NCI-H82 treated with DMSO at 0.1 percent for 48 hours (cell line): ENCODE data around the gene ZNF831.

Source experiments
- DNase-seq: peaks from one replicate; lab custom pipeline; 2025; ENCODE audit not compliant: unreplicated experiment; lab: John Stamatoyannopoulos, UW

Gene ZNF831

DNA sequence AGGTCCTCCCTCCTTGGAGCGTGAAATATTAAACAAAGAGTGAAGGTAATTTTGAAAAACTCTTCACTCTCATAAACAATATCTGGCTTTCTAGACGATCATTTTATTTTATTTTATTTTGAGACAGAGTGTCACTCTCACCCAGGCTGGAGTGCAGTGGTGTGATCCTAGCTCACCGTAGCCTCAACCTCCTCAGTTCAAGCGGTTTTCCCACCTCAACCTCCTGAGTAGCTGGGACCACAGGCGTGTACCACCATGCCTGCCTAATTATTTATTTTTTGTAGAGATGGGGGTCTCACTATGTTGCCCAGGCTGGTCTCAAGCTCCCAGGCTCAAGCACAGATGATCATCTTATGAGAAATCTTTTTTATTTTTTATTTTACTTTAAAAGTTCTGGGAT lies 16.4 kb downstream of the ZNF831 start:
- no peak for DNase-seq

DNA sequence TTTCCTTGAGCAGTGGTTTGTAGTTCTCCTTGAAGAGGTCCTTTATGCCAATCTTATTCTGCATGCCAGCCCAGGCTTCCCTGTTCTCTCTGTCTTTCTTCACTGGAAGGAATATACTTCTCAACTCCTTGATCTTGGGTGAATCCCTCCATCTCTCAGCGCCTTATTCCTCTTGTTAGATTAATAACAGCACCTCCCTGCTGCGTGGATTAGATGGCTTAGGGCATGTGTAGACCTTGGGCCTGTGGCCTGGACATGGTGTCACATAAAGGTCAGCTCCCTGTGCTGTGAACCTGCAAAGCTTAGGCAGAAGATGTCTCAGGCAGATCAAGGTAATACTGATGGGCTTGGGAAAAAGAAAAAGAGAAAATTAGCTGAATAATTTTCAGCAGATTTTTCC lies 18.3 kb downstream of the ZNF831 start:
- DNase-seq, result no peak

DNA sequence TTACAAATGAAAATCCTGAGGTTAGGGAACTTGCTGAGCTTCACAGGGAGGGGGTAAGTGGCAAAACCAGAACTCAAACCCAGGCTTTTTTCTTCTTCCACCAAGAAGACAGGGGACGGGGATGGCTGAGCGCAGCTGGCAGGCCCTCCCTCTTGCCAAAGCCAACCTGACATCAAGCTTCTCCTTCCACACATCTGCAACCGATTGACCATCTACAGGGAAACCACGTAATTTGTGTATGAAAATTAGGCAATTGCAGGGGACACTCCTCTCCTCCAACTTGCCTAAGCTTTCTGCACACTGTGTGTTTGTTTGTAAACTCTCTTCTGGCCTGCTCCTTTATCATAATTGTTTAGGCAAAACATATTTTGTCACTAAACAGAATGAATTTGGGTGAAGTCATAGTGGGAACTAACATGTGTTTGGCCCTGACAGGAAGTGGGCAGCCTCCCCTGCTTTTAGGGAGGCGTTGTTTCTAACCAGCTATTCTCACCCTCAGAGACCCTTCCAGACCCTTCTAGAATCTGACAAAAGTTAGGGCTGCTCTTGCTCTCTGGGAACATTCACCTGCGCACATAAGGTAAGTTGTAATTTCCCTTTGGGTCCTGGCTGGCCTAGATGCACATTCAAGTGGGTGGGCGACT lies 18.9 kb downstream of the ZNF831 start:
- no peak for DNase-seq

GRCh38 chr20:59183751-59184150 lies 20.1 kb downstream of the ZNF831 start:
- DNase-seq, result no peak

GRCh38 chr20:59184880-59185447 lies 21.3 kb downstream of the ZNF831 start:
- no peak for DNase-seq

DNA sequence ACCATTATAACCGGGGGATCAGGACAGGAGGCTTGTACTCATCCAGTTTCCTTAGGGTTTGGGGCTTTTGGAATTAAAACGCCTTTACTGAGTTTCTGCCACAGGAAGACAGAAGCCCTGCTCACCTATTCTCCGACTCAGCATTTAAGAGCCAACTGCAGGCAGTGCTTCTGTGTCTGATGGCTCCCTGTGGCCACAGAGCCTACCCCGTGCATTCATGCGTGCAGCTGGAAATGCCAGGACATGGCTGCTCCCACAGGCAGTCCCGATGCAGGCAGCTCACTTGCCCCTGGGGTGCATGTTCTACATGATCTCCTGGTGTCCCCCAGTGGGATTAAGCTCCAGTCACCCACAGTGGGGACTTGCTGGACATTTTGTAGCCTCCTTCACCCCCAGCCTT lies 22.2 kb downstream of the ZNF831 start:
- DNase-seq, result no peak

GRCh38 chr20:59190466-59190865 lies 26.8 kb downstream of the ZNF831 start:
- DNase-seq, result no peak

DNA sequence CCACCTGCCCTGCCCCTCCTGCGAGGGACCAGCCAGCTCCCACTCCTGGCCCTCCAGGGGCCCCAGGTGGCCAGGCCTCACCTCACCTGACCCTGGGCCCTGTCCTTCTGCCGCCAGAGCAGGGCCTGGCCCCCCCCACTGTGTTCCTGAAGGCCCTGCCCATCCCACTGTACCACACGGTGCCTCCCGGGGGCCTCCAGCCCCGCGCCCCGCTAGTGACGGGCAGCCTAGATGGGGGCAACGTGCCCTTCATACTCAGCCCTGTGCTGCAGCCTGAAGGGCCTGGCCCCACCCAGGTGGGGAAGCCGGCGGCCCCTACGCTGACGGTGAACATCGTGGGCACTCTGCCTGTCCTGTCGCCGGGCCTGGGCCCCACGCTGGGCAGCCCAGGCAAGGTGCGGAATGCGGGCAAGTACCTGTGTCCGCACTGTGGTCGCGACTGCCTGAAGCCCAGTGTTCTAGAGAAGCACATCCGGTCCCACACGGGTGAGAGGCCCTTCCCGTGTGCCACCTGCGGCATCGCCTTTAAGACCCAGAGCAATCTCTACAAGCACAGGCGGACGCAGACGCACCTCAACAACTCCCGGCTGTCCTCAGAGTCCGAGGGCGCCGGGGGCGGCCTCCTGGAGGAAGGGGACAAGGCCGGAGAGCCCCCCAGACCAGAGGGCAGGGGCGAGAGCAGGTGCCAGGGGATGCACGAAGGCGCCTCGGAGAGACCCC lies 27.6 kb downstream of the ZNF831 start:
- no peak for DNase-seq

DNA sequence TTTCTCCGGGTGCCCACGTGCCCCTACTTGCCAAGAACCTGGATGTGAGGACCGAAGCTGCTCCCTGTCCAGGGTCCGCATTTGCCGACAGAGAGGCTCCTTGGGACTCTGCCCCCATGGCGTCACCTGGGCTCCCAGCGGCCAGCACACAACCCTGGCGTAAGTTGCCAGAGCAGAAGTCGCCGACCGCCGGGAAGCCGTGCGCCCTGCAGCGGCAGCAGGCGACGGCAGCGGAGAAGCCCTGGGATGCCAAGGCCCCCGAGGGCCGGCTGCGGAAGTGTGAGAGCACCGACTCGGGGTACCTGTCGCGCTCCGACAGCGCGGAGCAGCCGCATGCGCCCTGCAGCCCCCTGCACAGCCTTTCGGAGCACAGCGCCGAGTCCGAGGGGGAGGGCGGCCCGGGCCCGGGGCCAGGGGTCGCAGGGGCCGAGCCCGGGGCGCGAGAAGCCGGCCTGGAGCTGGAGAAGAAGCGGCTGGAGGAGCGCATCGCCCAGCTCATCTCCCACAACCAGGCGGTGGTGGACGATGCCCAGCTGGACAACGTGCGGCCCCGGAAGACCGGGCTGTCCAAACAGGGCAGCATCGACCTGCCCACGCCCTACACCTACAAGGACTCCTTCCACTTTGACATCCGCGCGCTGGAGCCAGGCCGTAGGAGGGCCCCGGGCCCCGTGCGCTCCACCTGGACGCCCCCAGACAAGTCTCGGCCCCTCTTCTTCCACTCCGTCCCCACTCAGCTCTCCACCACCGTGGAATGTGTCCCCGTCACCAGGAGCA lies 28.3 kb downstream of the ZNF831 start:
- no peak for DNase-seq

GRCh38 chr20:59192533-59192896 lies 28.9 kb downstream of the ZNF831 start:
- DNase-seq, result no peak

GRCh38 chr20:59193325-59193724 lies 29.7 kb downstream of the ZNF831 start:
- DNase-seq, result no peak

GRCh38 chr20:59194023-59194935 lies 30.7 kb downstream of the ZNF831 start:
- DNase-seq, result no peak

- DNase-seq, result no peak
Observed at GRCh38 chr20:59195316-59195993, 31.8 kb downstream of the ZNF831 start.

- DNase-seq, result no peak
Observed at GRCh38 chr20:59204165-59204894, 40.7 kb downstream of the ZNF831 start.

- no peak for DNase-seq
Observed at GRCh38 chr20:59205044-59205443, 41.4 kb downstream of the ZNF831 start.

- DNase-seq, result no peak
Observed at GRCh38 chr20:59207235-59207634, 43.6 kb downstream of the ZNF831 start.

GRCh38 chr20:59207742-59208357 lies 44.2 kb downstream of the ZNF831 start:
- DNase-seq, result no peak

DNA sequence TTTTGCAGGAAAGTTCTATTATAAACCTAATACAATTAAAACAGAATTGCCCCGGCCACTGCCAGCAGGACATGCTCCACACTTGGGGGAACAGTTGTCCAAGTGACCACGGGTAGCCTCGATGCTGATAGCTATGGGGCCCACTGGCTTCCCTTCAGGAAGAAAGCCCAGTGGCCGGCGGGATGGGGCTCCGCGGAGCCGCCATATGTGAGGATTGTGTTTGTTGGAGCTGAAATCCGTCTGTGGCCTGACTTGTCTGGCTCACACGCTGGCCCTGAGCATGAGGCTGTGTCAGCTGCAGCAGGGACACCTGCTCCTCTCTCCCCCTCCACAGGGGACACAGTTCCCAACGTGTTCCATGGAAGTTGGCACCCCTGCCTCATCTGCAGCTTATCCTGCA lies 46.6 kb downstream of the ZNF831 start:
- no peak for DNase-seq

- no peak for DNase-seq
Observed at GRCh38 chr20:59211208-59211765, 47.7 kb downstream of the ZNF831 start.
